Breast epithelium (tissue), 3 donors: ENCODE data around the gene FAM3C.

Experiments
- CTCF ChIP-seq, 3 donors: fragments of 450-650 bp; IDR thresholded peaks; one replicate each; pipeline ENCODE4 v1.5.1; 2016 to 2017; ENCODE audit warnings: antibody characterized with exemption in 3 of 3, mild to moderate bottlenecking in 3 of 3, moderate library complexity in 3 of 3
- POLR2A ChIP-seq: fragments of 450-650 bp; IDR thresholded peaks from one replicate; pipeline ENCODE4 v1.6.1; 2016; ENCODE audit warnings: antibody characterized with exemption, mild to moderate bottlenecking, moderate library complexity
- POLR2AphosphoS5 ChIP-seq, 3 donors: sonication (generic); formaldehyde crosslinking; IDR thresholded peaks; one replicate each; pipeline ENCODE4 v1.6.1; 2017; ENCODE audit warnings: antibody characterized with exemption in 3 of 3

GRCh38 chr7:121398246-121398645 lies 2.1 kb upstream of the FAM3C start:
- TF ChIP-seq CTCF (IDR thresholded peaks at IDR 0.05): no peak
- TF ChIP-seq POLR2A: no peak
- TF ChIP-seq POLR2AphosphoS5 (IDR thresholded peaks at IDR 0.05): no peak
